Mesodermal cell (in vitro differentiated cells): Measurements from ENCODE around the gene TMEM95.
A peak's percentile ranks its signal among the peaks of the same experiment; 100 is the strongest.
"Not testable (repeated sequence)": the region's sequence is repeated elsewhere in the genome, so short reads cannot be mapped to it uniquely, and the experiment has no call there.

Experiments used
- H3K27ac ChIP-seq: 2 replicates; pipeline ENCODE4 v1.7.0; 2013; ENCODE audit warnings: mild to moderate bottlenecking, low read depth, low read length, moderate library complexity; ENCODE audit not compliant: severe bottlenecking
- H3K36me3 ChIP-seq: 2 replicates; pipeline ENCODE4 v1.7.1; 2013; ENCODE audit warnings: mild to moderate bottlenecking, low read length, moderate library complexity; ENCODE audit not compliant: control insufficient read depth, insufficient read depth
- H3K4me1 ChIP-seq: one replicate; pipeline ENCODE4 v1.7.1; 2013; ENCODE audit warnings: mild to moderate bottlenecking, low read length; ENCODE audit not compliant: insufficient read depth, control insufficient read depth, poor library complexity, severe bottlenecking
- H3K4me3 ChIP-seq: 2 replicates; pipeline ENCODE4 v1.7.0; 2013; ENCODE audit warnings: low read length, control low read depth, mild to moderate bottlenecking; ENCODE audit not compliant: insufficient read depth, poor library complexity, severe bottlenecking; ENCODE audit errors: extremely low read depth
- H3K9me3 ChIP-seq: 2 replicates; pipeline ENCODE4 v1.7.1; 2013; ENCODE audit warnings: mild to moderate bottlenecking, low read length, moderate library complexity; ENCODE audit not compliant: control insufficient read depth
- WGBS, 2 experiments: methylation state at CpG; one replicate each; pipeline ENCODE4 v1.1.5; 2013; ENCODE audit warnings: missing lambda C conversion rate in 2 of 2; ENCODE audit not compliant: insufficient coverage in 2 of 2; 5-methylcytosine and 5-hydroxymethylcytosine counted together

Gene TMEM95

DNA sequence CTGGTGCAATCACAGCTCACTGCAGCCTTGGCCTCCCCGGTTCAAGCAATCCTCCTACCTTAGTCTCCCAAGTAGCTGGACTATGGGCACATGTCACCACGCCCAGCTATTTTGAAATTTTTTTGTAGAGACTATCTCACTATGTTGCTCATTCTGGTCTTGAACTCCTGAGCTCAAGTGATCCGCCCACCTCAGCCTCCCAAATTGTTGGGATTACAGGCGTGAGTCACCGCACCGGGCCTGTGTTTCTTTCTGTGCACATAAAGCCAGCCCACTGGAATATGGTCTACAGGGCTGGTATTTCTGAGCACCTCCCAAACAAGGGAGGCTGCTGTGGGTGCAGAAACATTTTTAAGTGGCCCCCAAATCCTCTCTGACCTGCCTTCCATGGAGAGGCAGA is 8.4 kb downstream of the TMEM95 start:
- Histone ChIP-seq H3K9me3 (no peaks in the 10 kb centered on the region), H3K4me3 (no peak overlapping the region), H3K36me3 (no peaks in the 10 kb centered on the region), H3K27ac (no peak overlapping the region), H3K4me1 (peaks cover 4% of the 10 kb centered on the region)
- WGBS, 2 experiments = 93 to 98% methylated on average over 6 of the region's 6 CpGs

DNA sequence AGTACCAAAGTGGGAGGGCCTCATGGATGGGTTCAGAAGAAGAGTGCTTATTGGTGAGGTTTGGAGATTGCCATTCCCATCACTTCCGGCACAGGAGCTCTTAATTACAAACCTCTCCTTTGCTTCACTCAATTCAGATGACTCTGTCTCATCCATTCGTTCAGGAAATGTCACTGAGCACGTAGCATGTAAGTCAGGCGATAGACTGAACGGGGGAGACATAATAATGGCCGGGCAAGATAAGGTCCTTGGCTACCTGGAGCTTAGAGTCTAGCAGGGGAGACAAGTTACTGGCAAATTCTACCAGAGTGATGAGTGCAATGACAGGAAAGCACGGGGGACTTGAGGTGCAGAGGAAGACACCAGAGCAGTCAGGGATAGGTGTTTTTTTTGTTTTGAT is 11.0 kb downstream of the TMEM95 start:
- H3K27ac ChIP-seq, H3K4me3 ChIP-seq, H3K36me3 ChIP-seq, H3K4me1 ChIP-seq, H3K9me3 ChIP-seq: not testable (repeated sequence)
- WGBS, 2 experiments = 86% methylated on average over 1 of the region's 7 CpGs; no CpG with 5 or more reads in 1 of the 2 experiments

DNA sequence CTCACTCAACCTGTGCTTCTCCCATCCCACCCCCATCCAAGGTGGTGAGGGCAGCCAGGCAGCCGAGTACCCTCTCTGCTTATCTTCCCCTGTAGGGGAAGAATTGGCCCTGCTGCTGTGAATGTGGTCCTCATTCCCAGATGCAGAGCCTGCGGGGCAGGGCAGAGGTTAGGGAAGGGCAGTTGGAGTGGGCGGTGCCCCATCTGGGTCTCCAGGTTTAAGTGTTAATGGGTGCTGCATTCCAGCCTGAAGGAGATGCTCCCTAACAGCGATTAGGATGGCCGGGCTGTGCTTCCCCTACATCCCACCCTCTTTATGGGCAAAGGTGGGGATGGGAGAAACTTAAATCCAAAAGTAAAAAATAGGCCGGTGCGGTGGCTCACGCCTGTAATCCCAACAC is 12.1 kb downstream of the TMEM95 start:
- Histone ChIP-seq H3K36me3 (no peaks in the 10 kb centered on the region), H3K27ac (no peak overlapping the region), H3K4me3 (no peak overlapping the region), H3K4me1 (peaks cover 4% of the 10 kb centered on the region), H3K9me3 (no peaks in the 10 kb centered on the region)
- 76% methylated on average over 4 of the region's 8 CpGs; no CpG with 5 or more reads in 1 of the 2 experiments for WGBS, 2 experiments

DNA sequence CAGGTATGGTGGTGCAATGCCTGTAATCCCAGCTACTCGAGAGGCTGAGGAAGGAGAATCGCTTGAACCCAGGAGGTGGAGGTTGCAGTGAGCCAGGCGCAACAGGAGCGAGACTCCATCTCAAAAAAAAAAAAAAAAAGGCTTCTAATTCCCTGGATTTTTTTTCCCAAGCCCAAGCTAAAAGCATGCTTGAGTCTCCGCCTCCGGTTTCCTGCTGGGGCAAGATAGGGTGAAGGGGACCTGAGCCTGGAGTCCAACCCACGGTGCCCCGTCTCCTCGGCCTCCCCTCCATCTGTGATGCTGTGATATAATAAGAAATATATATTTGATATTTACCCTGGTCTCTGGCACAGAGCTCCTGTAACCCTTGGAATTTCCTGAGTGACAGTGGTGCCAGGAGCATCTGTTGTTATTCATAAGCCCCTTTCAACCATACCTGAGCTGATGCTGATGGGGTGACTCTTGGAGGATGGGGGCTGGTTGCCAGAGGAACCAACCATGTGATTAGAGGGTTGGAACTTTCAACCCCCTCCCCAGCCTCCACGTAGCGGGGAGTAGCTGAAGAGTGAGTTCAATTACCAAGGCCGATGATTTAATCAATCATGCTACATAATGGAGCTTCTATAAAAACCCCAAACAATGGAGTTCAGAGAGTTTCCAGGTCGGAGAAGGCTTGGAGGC is 13.1 kb downstream of the TMEM95 start:
- Histone ChIP-seq H3K36me3 (no peaks in the 10 kb centered on the region), H3K9me3 (no peaks in the 10 kb centered on the region), H3K27ac (no peak overlapping the region), H3K4me3 (no peak overlapping the region), H3K4me1 (peaks cover 4% of the 10 kb centered on the region)
- WGBS, 2 experiments = 57 to 78% methylated on average over 1 of the region's 13 CpGs

DNA sequence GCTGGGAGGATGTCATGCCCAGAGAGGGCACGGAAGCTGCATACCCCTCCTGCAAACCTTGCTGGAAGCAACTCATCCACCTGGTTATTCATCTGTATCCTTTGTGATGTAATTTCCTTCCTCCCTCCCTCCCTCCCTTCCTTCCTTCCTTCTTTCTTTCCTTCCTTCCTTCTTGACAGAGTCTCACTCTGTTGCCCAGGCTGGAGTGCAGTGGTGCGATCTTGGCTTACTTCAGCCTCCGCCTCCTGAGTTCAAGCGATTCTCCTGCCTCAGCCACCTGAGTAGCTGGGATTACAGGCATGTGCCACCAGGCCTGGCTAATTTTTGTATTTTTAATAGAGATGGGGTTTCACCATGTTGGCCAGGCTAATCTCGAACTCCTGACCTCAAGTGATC is 13.6 kb downstream of the TMEM95 start:
- not testable (repeated sequence) for H3K4me1 ChIP-seq, H3K27ac ChIP-seq, H3K36me3 ChIP-seq, H3K9me3 ChIP-seq, H3K4me3 ChIP-seq
- 89 to 96% methylated on average over 5 of the region's 5 CpGs for WGBS, 2 experiments

DNA sequence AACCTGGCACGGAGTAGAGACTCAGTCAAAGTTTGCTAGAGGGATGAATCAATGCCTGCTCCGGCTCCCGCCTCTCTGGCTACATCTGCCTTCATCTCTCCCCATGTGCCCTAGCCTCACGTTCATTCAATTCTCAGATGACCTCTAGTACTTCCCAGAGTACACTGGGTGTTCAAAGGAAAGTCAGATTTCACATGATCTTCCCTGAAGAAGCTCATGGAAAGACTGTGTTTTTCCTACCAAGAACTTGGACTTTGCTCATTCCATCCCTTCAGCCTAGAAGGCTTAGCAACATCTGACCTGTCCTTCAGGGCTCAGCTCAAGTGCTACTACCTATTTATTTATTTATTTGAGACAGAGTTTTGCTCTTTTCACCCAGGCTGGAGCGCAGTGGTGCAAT is 14.9 kb downstream of the TMEM95 start:
- no peaks in the 10 kb centered on the region for H3K4me1 ChIP-seq
- no peak overlapping the region for H3K4me3 ChIP-seq
- no peaks in the 10 kb centered on the region for H3K36me3 ChIP-seq
- no peak overlapping the region for H3K27ac ChIP-seq
- WGBS, 2 experiments = 80 to 90% methylated on average over 4 to 5 of the region's 5 CpGs
- H3K9me3 ChIP-seq = no peaks in the 10 kb centered on the region

DNA sequence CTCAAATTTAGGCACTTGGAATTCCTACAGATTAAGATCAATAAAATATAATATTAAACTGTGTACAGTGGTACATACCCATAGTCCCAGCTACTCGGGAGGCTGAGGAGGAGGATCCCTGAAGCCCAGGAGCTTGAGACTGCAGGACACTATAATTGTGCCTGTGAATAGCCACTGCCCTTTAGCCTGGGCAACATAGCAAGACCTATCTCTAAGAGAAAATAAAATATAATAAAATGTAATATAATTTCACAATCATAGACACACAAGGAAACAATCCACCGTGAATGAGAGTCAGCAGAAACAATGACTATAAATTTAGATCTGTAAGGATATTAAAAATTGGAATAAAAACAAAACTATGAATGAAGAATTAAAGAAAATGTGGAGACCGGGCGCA is 15.9 kb downstream of the TMEM95 start:
- no peaks in the 10 kb centered on the region for H3K36me3 ChIP-seq
- 92 to 93% methylated on average over 2 to 3 of the region's 4 CpGs for WGBS, 2 experiments
- H3K4me3 ChIP-seq = no peak overlapping the region
- no peaks in the 10 kb centered on the region for H3K4me1 ChIP-seq
- H3K27ac ChIP-seq = no peak overlapping the region
- no peaks in the 10 kb centered on the region for H3K9me3 ChIP-seq

DNA sequence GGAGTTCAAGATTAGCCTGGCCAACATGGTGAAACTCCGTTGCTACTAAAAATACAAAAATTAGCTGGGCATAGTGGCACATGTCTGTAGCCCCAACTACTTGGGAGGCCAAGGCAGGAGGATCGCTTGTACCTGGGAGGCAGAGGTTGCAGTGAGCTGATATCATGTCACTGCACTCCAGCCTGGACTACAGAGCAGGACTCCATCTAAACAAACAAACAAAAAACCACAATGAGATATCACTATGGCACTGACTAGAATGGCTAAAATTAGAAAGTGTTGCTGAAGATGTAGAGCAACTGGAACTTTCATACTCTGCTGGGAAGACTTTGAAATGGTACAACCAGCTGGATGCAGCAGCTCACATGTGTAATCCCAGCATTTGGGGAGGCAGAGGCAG is 19.4 kb downstream of the TMEM95 start:
- Histone ChIP-seq H3K36me3 (no peaks in the 10 kb centered on the region), H3K27ac (no peak overlapping the region), H3K4me1 (no peaks in the 10 kb centered on the region), H3K4me3 (no peak overlapping the region), H3K9me3 (peaks cover 4% of the 10 kb centered on the region)
- 85 to 93% methylated on average over 2 of the region's 2 CpGs for WGBS, 2 experiments

DNA sequence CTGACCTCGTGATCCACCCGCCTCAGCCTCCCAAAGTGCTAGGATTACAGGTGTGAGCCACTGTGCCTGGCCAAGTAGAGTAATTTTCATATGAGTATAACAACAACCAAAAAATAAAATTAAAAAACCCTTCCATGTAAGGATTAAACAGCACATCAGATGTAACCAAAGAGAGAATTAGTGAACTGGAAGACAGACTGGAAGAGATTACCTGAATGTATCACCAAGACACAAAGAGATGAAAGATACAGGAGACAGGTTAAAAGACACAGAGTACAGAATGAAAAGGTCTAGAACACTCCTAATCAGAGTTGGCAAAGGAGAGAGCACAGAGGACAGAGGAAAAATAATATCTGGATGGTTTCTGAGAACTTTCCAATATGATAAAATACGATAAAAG is 24.2 kb downstream of the TMEM95 start:
- H3K9me3 ChIP-seq = peaks cover 10% of the 10 kb centered on the region
- no peak overlapping the region for H3K4me3 ChIP-seq
- H3K36me3 ChIP-seq = no peaks in the 10 kb centered on the region
- no peaks in the 10 kb centered on the region for H3K4me1 ChIP-seq
- no peak overlapping the region for H3K27ac ChIP-seq
- no CpG with 5 or more reads among the region's 3 CpGs for WGBS, 2 experiments

DNA sequence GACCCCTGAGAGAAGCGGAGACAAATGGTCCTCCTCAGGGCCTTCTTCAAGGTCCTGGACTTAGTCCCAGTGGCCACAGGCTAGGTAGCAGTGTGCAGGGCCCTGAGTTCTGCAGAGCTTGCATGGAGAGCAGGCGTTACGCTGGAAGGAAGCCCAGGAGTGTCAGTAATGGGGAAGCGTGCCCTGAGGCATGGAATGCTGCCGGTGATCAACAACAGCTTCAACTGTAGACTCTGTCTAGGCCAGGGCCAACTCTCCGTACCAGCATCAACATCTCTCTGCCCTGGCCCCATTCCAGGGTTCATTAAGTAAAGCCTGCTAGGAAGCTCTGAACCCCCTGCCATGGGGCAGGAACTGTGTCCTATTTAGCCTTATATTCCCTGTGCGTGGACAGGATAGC is 25.4 kb downstream of the TMEM95 start:
- H3K9me3 ChIP-seq = peaks cover 10% of the 10 kb centered on the region
- no peaks in the 10 kb centered on the region for H3K4me1 ChIP-seq
- no peaks in the 10 kb centered on the region for H3K36me3 ChIP-seq
- no peak overlapping the region for H3K4me3 ChIP-seq
- H3K27ac ChIP-seq = no peak overlapping the region
- 81 to 89% methylated on average over 5 to 7 of the region's 7 CpGs for WGBS, 2 experiments

DNA sequence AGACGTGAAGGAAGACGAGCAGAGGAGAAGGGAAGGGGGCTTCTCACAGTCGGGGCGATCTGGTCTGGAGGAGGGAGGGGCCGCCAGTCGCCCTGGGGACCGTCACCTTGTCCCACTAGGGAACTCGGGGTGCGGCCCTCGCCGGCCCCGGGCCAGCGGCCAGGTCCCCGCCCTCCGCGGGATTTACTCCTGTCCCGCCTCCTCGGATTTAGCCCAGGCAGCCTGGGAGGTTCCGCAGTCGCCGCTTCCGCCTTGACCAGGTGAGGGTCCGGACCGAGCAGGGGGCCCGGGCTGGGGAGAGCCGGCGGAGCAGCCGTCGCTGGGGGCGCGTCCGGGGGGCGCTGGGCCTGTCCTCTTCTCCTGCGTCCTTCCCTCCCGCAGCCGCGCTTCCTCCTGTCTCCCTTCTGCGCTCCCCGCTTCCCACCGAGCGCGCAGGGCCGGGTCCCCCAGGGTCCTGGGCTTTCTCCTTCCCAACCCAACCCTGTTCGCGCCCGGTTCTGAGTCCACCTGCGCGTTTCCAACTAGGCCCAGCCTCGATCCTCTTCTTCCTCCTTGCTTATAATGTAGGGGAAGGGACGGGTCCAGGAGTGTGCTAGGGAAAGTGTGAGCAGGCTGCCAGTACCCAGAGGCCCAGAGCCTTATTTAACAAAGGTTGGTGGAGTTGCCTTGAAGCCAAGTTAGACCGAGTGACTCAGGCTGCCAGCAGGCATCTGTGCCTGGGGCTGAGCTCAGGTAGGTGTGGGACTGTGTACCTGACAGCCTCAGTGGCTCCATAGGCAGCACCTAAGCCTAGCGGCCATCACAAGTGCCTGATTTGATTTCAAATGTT is 26.1 kb downstream of the TMEM95 start, which contains the start of gene TNK1:
TNK1 (plus strand) TSS at position 235 of the 829 bp plus-strand sequence. CDS start 1,838 bp downstream, outside the sequence.
- no peaks in the 10 kb centered on the region for H3K4me1 ChIP-seq
- H3K27ac ChIP-seq = no peak within 1 kb of the TSS
- peak within 1 kb of the TSS; percentile 28 for H3K4me3 ChIP-seq
- H3K36me3 ChIP-seq = no peaks in the 10 kb centered on the region
- peaks cover 10% of the 10 kb centered on the region for H3K9me3 ChIP-seq
- 7 to 9% methylated on average over 42 to 44 of the region's 52 CpGs for WGBS, 2 experiments
